ENCODE results near the gene OS9.
"Not testable (repeated sequence)": the region's sequence is repeated elsewhere in the genome, so short reads cannot be mapped to it uniquely, and the experiment has no call there.

The OS9 gene, protein sequence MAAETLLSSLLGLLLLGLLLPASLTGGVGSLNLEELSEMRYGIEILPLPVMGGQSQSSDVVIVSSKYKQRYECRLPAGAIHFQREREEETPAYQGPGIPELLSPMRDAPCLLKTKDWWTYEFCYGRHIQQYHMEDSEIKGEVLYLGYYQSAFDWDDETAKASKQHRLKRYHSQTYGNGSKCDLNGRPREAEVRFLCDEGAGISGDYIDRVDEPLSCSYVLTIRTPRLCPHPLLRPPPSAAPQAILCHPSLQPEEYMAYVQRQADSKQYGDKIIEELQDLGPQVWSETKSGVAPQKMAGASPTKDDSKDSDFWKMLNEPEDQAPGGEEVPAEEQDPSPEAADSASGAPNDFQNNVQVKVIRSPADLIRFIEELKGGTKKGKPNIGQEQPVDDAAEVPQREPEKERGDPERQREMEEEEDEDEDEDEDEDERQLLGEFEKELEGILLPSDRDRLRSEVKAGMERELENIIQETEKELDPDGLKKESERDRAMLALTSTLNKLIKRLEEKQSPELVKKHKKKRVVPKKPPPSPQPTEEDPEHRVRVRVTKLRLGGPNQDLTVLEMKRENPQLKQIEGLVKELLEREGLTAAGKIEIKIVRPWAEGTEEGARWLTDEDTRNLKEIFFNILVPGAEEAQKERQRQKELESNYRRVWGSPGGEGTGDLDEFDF

DNA sequence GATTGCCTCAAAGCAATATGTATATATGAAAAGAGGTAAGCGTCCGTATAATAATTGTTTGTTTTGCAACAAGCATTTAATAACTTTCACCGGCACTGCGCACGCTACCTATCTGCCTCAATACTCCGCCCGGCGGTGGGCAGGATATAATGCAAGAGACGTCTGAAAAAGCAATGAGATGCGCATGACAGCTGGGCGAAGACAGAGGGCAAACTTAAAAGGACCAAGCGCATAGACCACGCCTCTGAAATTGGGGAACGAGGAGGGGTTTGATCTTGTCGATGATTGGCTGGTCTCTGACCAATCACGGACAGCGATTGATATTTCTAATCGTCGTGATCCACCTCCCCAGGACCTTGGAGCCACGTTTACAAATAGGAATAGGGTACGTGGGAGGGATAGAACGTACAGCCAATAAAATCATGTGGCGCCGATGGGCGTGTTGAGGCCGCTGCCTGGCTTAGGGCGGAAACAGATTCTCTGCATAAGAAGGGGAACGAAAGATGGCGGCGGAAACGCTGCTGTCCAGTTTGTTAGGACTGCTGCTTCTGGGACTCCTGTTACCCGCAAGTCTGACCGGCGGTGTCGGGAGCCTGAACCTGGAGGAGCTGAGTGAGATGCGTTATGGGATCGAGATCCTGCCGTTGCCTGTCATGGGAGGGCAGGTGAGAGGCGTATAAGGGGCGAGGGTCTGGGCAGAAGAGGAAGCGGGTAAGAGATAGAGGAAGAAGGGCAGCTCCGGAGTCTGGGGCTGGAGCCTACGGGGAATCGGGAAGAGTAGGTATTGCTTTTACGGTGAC, at the start of gene OS9:
Gene OS9 (plus strand): TSS at position 474 of the 800 bp plus-strand sequence. CDS start 30 bp downstream, at position 504.
- DNase-seq: peak; percentile 99

GRCh38 chr12:57645990-57646658, 47.8 kb upstream of the OS9 start:
- DNase-seq: not testable (repeated sequence)

DNA sequence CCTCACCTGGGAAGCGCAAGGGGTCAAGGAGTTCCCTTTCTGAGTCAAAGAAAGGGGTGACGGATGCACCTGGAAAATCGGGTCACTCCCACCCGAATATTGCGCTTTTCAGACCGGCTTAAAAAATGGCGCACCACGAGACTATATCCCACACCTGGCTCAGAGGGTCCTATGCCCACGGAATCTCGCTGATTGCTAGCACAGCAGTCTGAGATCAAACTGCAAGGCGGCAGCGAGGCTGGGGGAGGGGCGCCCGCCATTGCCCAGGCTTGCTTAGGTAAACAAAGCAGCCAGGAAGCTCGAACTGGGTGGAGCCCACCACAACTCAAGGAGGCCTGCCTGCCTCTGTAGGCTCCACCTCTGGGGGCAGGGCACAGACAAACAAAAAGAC, 47.3 kb upstream of the OS9 start:
- not testable (repeated sequence) for DNase-seq

DNA sequence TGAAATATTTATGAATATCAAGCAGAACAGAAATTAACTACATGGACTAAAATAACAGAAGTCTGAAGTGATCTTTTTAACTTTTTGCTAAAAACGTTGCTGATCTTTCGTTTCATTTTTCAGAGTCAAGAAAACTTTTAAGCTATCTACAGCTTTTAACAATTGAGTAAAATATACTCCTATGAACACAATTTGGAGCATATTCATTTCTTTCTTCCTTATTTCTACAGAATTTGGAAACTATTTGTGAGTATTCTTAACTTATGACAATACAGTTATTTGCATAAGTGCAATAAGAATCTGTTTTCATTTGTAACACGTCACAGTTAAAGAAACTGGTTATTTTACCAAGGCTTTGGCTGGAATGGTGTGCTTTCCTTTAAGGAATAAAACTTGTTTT, 39.9 kb upstream of the OS9 start:
- no peak for DNase-seq

GRCh38 chr12:57655541-57656240, 38.2 kb upstream of the OS9 start:
- DNase-seq: no peak

- DNase-seq: not testable (repeated sequence)
Observed at GRCh38 chr12:57656408-57656807, 37.5 kb upstream of the OS9 start.

DNA sequence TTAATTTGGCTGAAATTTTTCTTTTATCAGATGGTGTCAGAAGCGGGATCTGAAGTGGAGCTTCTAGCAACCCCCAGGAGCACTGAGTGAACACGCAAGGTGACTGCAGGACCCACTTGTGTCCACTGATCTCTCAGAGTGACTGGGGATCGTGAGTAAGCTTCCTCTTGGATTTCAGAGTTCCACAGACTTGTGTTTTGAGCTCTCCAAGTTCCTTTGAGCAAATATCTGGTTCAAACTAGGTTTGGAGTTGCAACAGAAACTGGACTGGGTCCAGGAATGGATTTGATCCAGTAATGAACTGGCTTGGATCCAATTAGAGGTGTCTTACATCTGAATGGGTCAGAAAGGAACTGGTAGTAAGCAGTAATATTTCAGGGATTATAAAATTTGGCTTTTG, 36.2 kb upstream of the OS9 start:
- no peak for DNase-seq

DNA sequence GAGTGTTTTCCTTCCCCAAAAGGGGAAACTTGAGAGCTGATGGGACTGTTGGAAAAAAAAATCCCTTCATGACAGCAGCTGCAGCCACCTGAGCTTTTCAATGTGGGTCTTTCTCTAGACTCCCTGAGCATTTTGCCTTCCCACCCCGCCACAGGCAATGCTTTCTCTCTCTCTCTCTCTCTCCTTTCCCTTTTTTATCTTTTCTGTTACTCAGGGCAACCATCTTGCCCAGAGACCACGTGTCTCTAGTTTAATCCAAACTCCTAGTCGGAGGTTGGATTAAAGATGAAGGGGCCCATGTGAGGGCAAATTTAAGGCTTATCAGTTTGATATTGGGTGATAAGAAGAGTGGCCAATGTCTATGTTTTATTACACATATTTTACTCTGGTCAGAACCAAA, 35.0 kb upstream of the OS9 start:
- no peak for DNase-seq

GRCh38 chr12:57661376-57661775, 32.6 kb upstream of the OS9 start:
- DNase-seq: no peak

- not testable (repeated sequence) for DNase-seq
Observed at GRCh38 chr12:57665066-57665820, 28.7 kb upstream of the OS9 start.

- DNase-seq: no peak
Observed at GRCh38 chr12:57666897-57667296, 27.0 kb upstream of the OS9 start.

DNA sequence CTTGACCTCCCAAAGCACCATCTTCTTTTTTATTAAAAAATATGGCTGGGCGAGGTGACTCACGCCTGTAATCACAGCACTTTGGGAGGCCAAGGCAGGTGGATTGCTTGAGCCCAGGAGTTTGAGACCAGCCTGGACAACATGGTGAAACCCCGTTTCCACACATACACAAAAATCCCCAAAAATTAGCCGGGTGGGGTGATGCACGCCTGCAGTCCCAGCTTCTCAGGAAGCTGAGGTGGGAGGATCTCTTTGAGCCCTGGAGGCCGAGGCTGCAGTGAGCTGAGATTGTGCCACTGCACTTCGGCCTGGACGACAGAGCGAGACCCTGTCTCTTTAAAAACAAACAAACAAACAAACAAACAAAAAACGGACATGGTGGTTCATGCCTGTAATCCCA, 24.2 kb upstream of the OS9 start:
- DNase-seq: not testable (repeated sequence)

GRCh38 chr12:57671811-57672210, 22.1 kb upstream of the OS9 start:
- not testable (repeated sequence) for DNase-seq

GRCh38 chr12:57672801-57673200, 21.1 kb upstream of the OS9 start:
- DNase-seq: no peak

- DNase-seq: no peak
Observed at GRCh38 chr12:57674691-57675090, 19.2 kb upstream of the OS9 start.

- DNase-seq: not testable (repeated sequence)
Observed at GRCh38 chr12:57677947-57678346, 16.0 kb upstream of the OS9 start.

DNA sequence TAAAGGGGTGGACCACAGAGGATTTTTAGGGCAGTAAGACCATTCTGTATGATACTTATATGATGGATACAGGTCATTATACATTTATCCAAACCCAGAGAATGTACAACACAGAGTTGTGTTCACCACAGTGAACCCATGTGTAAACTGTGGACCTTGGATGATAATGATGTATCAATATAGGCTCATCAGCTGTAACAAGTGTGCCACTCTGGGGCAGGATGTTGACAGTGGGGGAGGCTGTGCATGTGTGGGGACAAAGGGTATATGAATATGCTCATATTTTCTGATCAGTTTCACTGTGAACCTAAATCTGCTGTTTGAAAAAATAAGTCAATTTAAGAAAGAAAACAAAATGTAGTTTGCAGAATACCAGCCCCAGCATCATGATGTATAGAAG, 14.2 kb upstream of the OS9 start:
- DNase-seq: no peak

DNA sequence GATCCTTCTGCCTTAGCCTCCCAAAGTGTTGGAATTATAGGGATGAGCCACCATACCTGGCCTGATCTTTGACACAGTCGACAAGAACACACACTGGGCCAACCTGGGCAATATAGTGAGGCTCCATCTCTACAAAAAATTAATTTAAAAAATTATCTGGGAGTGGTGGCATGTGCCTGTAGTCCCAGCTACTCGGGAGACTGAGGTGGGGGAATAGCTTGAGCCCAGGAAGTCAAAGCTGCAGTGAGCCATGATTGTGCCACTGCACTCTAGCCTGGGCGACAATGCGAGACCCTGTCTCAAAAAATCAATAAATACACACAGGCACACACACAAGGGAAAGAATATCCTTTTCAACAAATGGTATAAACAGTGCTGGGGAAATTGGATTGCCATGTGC, 6.1 kb upstream of the OS9 start:
- no peak for DNase-seq

DNA sequence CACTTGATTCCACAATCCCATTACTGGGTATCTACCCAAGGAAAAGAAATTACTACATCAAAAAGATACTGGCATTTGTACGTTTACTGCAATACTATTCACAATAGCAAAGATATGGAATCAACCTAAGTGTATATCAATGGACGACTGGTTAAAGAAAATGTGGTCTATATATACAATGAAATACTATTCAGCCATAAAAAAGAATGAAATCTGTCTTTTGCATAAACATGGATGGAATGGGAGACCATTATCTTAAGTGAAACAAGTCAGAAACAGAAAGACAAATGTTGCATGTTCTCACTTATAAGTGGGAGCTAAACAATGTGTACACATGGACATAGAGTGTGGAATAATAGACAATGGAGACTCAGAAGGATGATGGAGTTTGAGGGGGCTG, 5.0 kb upstream of the OS9 start:
- no peak for DNase-seq

DNA sequence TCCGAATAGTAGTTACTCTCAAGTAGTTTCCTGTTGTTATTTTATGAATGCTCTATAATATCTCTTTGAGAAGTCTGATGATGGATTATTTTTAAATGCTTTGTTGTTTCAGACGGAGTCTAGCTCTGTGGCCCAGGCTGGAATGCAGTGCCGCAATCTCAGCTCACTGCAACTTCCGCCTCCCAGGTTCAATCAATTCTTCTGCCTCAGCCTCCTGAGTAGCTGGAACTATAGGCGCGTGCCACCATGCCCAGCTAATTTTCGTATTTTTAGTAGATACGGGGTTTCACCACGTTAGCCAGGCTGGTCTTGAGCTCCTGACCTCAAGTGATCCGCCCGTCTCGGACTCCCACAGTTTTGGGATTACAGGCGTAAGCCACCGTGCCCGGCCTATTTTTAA, 1.4 kb upstream of the OS9 start:
- DNase-seq: no peak

GRCh38 chr12:57693317-57693658, 644 bp upstream of the OS9 start:
- DNase-seq: no peak
